Raji (cell line): ENCODE data around the gene CREB5.

Experiments
- POLR2A ChIP-seq: IDR thresholded peaks from 2 replicates; pipeline ENCODE4 v1.6.1; 2011; ENCODE audit warnings: low read depth, low read length, control low read depth; ENCODE audit not compliant: insufficient read depth

The CREB5 gene

DNA sequence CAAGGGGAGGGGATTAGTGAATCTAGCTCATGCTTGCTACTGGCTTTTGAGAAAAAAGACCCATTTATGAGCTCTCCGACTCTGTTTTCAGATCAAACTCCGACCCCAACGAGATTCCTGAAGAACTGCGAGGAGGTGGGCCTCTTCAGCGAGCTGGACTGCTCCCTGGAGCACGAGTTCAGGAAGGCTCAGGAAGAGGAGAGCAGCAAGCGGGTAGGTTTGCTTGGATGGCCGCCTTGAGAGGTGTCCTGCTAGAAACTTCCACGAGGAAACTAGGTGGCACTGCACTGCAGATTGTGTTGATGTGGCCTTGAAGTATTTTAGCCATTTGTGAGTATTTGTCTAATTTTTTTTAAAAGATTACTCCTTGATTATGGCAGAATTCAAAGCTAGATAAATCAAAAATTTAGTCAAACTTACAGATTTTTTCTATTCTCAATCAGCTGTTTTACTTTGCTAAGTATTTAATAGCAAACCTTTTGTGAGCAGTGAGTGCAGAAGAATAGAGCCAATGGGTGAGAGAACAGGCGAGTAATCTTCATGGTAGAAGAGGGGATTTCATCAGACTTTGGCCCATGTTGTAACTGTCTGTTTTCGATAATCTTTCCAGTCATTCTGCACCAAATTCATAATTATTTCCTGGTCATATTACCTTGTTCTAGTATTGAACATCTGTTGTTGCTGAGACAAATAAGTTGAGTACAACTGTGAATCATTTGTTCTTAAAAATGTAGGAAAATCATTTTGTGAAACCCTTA lies 95.4 kb downstream of the CREB5 start:
- TF ChIP-seq POLR2A: no peak

- TF ChIP-seq POLR2A: no peak
Measured at GRCh38 chr7:28509251-28510025, 97.1 kb downstream of the CREB5 start.

DNA sequence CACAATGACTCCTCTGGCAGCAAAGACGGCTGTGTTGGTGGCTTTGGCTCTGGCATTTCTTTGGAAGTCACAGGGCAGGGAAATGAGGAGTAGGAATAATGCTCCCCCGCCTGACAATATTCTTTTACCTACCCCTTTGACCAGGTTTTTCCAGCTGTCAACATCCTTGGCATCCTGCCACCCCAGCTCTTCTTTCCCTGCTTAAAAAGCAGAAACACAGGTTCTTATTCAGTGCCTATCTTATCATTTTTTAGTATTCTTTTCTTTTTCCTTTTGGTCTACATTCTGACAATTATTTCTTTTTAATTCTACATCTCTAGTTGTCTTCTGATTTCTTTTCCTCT lies 97.7 kb downstream of the CREB5 start:
- TF ChIP-seq POLR2A: no peak

- TF ChIP-seq POLR2A: no peak
Measured at GRCh38 chr7:28512668-28513440, 100.5 kb downstream of the CREB5 start.

- TF ChIP-seq POLR2A: no peak
Measured at GRCh38 chr7:28516390-28517172, 104.3 kb downstream of the CREB5 start.

- no peak for TF ChIP-seq POLR2A
Measured at GRCh38 chr7:28517206-28517605, 104.9 kb downstream of the CREB5 start.

- TF ChIP-seq POLR2A: no peak
Measured at GRCh38 chr7:28517606-28518005, 105.3 kb downstream of the CREB5 start.

DNA sequence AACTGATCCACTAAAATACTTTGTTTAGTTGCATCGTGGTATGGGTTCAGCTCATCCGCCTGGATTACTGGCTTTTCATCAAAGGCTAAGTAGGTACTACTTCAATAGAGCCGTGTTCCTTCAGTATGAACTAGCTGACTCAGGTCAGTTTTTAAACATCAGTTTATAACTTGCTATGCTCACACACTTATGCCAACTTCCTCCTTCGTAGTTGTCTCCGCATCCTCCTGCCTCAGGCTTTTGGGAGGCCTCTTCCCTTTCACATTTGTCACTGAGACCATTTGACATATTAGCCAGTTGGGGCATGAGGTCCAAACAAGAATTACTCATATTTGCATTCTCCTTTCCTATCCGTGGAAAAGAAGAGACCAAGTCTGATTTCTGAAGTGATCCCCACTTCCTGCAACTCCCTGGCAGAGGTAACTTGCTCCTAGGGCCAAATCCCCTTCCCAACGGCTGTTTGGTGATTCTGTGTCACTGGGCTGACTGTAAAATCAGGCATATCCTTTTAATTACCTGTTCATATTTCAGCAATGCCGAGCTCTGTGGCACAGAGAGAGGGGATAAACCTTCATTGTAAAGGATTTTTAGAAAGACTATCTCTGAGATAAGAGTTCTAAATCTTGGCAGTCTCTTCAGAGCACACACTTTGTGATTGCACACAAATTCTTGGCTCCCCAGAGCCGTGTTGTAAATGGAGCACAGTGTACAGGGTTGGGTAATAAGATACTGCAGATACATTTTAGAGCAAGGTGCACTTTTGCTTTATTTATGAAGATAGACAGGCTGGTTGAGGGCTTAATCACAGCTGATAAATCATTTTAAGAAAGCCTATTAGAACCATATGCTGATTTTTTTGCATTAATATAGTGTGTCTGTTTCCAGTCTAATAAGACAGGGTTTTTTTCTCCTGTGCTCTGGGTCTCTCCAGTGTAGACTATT lies 108.0 kb downstream of the CREB5 start:
- TF ChIP-seq POLR2A: no peak

DNA sequence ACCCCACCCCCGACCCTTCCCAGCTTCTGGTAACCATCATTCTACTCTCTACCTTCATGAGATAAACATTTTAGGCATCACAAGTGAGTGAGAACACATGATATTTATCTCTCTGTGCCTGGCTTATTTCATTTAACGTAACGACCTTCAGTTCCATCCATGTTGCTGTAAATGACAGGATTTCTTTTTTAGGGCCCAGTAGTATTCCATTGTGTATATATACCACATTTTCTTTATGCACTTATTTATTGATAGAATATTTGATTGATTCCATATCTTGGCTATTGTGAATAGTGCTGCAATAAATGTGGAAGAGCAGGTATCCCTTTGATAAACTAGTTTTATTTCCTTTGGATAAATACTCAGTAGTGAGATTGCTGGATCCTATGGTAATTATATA lies 112.7 kb downstream of the CREB5 start:
- no peak for TF ChIP-seq POLR2A

GRCh38 chr7:28528899-28529298 lies 116.6 kb downstream of the CREB5 start:
- TF ChIP-seq POLR2A: no peak

GRCh38 chr7:28529755-28530154 lies 117.4 kb downstream of the CREB5 start:
- no peak for TF ChIP-seq POLR2A

DNA sequence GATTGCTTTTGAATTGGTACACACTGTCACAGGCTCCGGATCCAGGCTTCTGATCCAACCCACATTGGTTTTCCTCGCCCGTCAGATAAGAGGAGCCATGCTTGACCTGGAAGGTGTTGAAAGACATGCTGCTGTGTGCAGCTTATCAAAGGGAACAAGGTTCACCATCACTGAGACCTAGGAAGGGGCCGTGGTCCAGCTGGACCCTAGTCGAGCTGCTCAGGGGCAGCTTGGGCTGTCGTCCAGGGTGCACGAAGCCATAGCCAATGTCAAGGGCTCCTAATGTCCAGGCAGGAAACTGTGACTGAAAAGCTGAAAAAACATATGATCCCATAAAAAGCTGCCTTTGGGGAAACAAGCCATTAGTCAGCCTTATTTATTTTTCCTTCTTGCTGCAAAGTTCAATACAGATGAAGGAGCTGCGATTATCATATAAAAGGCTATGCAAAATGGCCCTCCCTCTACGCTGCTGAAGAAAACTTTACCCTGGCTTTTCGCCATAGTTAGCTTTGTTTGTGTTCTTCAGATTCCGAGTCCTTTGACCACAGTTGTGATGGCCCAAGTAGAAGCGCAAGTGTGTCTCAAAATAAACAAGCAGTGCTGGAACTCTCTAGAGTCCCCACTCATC lies 118.0 kb downstream of the CREB5 start:
- no peak for TF ChIP-seq POLR2A

DNA sequence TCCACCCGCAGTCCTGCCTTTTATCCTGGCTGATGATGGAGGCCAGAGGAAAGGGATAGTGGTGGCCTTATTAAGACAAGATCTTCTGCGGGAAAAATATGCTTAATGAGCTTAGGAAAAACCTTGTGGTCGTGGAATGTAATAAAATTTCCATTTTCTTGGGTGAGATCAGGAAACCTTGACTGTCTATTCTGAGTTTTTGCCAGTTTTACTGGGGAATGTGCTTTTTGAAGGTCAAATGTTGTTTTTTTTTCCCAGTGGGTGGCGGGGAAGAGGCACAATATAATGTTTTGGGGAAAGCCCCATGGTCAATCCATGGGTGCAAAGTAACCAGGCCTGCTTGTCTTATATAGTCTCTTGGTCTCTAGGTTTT lies 118.5 kb downstream of the CREB5 start:
- no peak for TF ChIP-seq POLR2A

DNA sequence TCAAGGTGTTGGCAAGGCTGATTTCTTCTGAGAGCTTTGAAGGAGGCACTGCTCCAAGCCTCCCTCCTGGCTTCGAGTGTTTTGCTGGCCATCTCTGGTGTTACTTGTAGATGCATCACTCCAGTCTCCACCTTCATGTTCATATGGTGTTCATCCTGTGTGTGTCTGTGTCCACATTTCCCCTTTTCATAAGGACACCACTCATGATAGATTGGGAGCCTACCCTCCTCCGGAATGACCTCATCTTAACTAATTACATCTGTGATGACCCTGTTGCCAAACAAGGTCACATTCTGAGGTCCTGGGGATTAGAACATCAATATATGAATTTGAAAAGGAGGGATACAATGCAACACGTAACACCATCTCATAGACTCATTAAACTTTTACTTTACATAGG lies 119.0 kb downstream of the CREB5 start:
- no peak for TF ChIP-seq POLR2A
